Stimulated activated CD4-positive, alpha-beta T cell treated with anti-CD3 and anti-CD28 coated beads, Interleukin-1b, Interleukin-23, amount 100 ng/mL, for 48 hours (primary cell): ENCODE measurements around the gene INAFM1.
A peak's percentile ranks its signal among the peaks of the same experiment; 100 is the strongest.

Source experiments
- DNase-seq: peaks from one replicate; pipeline ENCODE4 v3.0.0-alpha.2; 2020

The INAFM1 gene

GRCh38 chr19:47274071-47274890 lies at the start of gene INAFM1:
Gene INAFM1, plus strand, starts transcription at chr19:47274885. Its CDS starts 35 bp downstream, at chr19:47274920.
- DNase-seq: peak; percentile 99

- DNase-seq: peak; percentile 80
Measured at GRCh38 chr19:47225746-47226425, 48.8 kb upstream of the INAFM1 start.

- DNase-seq: peak; percentile 58
Measured at GRCh38 chr19:47226426-47227351, 48.0 kb upstream of the INAFM1 start.

GRCh38 chr19:47227352-47228167 lies 47.1 kb upstream of the INAFM1 start:
- DNase-seq: peak; percentile 54

- peak; percentile 52 for DNase-seq
Measured at GRCh38 chr19:47228168-47228936, 46.3 kb upstream of the INAFM1 start.

DNA sequence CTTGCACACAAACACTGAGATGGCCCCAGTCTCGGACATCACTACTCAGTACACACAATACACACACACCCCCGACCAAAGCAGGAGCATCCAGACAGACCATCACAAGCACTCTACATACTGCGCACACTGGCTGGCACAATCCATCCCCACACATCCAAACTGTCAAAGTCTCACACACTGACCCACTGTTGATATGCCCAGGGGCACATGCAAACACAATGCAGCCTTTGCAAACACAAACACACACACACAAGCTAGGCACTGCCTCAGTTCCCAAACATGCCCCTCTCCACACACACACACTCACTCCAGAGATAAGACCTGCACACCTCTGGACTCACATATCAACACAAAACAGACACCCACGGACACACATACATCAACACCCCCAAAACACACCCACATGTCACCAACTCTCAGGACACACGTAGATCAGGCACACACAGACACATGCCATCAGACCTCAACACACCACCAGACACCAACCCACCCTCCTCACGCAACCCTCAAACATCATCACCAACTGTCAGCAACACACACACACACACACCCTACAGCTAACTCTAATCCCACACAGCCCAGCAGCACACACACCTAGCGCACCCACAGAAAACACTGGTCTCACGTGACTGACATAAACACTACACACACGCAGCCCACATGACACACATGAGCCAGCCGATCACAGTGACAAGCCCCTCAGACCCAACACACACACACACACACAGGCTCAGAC lies 45.6 kb upstream of the INAFM1 start:
- no peak for DNase-seq

- no peak for DNase-seq
Measured at GRCh38 chr19:47229676-47230053, 45.0 kb upstream of the INAFM1 start.

DNA sequence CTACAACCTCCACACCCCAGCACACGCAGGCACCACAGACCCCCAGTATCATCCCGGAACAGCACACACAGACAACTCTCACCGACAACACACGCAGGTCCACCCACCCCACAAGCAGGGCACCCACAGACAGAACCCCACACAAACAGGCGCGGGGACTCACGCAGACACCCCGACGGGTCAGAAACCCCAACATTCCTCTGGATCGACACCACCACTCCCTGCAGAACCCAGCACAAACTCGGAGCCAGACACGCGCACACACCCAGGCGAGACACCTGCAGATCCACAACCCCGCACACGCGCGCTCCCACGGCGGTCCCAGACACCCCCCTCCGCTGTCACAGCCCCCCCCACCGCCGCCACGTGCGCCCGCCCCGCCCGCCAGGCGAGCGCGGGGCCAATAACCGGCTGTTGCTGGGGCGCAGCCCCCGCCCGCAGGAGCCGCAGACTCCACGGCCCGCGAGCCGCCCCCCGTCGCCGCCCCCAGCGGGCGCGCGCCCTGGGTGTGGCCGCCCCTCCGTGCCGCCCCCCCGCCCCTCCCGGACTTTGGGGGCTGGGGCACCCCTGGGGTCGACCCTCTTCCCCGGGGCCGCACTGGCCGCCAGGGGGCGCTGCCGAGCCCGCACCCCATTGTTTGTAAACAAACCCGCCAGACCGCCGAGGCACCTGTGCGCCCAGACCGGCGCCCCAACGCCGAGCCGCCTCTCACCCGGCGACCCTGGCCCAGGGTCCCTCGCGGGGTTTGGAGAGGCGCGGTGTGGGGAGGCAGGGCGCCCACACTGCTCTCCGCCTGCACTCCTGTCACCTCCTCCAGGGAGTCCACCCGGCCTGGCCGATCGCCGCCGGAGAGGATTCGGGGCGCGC lies 44.4 kb upstream of the INAFM1 start:
- DNase-seq: peak; percentile 72

DNA sequence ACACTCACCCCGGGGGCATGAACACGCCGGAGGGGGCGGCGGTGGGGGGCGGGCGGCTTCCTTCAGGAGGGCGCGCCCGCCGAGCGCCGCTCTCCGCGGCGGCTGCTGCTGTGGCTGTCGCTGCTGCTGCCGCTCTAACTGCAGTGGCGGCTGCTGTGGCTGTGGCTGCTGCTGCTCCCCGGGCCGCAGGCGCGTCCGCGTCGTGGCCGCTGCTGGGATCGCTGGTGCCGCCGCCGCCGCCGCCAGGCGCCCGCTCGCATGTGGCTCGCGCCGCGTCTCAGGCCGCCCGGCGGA lies 43.8 kb upstream of the INAFM1 start, which contains the start of gene BBC3:
TSS of gene BBC3 (minus strand) at position 279 of the 294 bp plus-strand sequence. CDS start 2,768 bp downstream, outside the sequence.
- DNase-seq: no peak

DNA sequence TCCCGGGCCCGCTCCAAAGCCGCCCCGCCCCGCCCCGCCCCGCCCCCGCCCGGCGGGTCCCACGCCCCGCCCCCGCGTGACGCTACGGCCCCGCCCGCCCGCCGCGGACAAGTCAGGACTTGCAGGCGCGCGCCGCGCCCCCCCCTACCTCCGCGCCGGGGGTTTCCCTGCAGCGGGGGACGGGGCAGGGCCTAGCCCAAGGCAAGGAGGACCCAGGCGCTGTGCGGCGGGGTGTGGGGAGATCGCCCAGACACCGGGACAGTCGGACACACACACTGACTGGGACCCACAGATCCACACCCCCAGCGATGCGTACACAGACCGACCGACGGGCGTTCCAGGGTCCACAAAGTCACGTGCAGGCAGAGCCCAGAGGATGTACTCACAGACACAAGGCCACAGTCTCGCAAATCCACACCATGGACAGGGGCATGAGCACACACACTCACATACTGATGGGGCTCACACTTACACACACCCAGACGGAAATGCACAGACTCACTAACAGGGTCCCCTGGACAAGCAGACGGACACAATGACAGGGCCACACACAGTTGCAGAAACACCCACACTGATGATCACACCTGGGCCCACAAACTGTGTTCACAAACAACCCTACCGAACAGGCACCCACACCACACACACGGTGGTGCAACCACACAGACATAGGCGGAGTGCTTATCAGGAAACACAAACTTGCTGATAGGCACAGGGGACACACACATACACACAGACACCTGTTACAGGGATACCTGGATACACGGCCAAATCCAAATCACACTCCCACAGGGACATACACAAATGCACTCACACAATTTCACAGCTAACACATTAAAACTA lies 43.2 kb upstream of the INAFM1 start:
- peak; percentile 84 for DNase-seq

DNA sequence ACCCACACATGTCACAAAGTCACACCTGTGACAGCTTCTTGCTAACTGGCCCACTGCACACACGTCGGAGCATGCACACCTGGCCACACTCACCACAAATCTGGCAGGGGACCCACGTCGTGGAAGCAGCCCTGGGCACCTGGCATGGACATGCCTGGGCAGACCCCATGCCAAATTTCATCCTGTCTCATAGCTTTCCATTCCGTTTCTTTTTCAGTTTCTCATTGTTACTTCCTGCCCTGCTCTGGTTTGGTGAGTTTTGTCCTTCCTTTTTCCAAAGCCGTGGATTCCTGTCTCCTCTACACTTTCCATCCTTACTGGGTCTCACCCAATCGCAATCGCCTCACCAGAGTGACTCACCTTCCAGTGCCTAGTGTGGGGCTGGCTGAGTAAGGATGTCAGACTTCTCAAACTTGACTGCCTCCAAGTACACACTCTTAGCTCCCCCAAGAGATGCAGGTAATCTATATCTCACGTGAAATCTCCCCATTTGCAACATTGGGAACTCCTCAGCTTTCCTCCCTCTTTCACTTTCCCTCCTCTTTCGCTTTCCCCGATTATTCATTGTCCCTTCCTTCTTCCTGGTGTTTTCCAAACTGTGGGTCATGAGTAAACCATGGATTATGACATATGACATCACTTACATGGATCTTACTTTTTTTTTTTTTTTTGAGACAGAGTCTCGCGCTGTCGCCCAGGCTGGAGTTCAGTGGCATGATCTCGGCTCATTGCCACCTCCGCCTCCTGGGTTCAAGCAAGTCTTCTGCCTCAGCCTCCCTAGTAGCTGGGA lies 42.1 kb upstream of the INAFM1 start:
- DNase-seq: peak; percentile 42

DNA sequence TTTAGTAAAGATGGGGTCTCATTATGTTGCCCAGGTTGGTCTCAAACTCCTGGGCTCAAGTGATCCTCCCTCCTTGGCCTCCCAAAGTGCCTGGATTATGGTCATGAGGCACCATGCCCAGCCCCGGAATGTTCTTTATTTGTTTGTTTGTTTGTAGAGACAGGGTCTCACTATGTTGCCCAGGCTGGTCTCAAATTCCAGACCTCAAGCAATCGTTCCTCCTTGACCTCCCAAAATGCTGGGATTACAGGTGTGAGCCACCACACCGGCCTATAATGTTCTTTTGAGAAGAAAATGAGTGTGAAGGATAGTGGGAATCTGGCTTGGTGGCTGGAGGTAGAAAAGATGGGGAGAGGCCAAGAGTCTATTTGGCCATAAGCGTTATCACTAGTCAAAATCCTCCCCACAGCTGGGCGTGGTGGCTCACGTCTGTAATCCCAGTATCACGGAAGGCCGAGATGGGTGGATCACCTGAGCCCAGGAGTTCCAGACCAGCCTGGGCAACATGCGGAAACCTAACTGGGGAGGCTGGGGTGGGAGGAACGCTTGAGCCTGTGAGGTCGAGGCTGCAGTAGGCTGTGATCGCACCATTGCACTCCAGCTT lies 38.5 kb upstream of the INAFM1 start:
- DNase-seq: no peak

GRCh38 chr19:47239152-47239551 lies 35.5 kb upstream of the INAFM1 start:
- no peak for DNase-seq

DNA sequence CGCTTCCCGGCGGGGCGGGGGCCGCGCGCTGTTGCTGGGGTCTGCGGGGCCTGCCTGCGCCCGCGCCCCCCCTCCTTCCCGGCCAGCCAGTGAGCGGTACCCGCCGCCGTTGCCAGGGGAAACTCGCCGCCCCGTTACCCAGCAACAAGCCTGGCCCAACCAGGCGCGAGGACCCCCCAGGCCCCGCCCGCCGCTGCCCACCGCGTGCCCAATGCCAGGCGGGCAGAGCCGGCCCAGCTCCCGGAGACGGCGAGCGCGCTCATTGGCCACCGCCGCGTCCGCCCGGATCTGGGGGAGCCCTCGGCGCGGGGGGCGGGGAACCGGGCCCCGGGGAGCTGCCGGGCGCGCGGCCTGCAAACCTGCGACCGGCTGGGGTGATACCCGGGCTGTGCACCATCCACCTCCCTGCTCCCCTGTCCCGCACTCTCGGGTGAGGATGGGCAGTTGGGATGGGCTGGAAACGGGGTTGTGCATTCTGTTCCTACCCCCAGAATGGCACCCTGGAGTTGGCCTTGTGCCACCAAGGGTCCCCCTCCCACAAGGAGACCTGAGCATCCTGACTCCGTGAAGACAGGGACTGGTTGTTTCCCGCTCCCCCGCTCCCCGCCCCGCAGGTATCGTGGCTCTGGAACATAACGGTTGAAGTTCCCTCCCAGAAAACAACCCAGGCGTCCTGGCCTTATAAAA lies 34.9 kb upstream of the INAFM1 start:
- peak; percentile 42 for DNase-seq

DNA sequence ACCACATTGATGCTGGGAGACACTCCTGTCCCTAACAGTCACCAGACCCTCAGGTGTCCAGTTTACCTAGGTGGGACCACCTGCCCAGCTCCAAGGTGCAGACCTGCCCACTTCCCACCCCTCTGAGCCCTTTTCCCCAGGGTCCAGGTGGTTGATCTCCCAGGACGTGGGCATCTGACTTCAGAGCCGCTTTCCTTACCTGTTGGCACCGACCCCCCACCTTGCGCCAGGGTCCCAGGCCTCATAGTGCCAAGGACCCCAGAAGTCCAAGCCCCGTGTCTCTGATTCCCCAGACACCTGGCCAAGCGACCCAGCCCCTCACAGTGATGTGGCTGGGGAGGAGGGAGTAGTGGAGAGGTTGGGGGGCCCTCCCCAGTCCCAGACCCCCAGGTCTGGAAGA lies 34.1 kb upstream of the INAFM1 start:
- no peak for DNase-seq

- DNase-seq: peak; percentile 83
Measured at GRCh38 chr19:47240996-47241918, 33.4 kb upstream of the INAFM1 start.
